Rectal smooth muscle tissue (tissue), 1 donor: ENCODE data around the gene APOBEC3G.
"Not testable (repeated sequence)": the region's sequence is repeated elsewhere in the genome, so short reads cannot be mapped to it uniquely, and the experiment has no call there.

Source experiments
- H3K27ac ChIP-seq: one replicate; pipeline ENCODE4 v1.7.0; 2013; ENCODE audit warnings: low read depth, low read length, inconsistent platforms
- H3K27me3 ChIP-seq: one replicate; pipeline ENCODE4 v1.7.0; 2013; ENCODE audit warnings: low read length; ENCODE audit not compliant: control insufficient read depth, insufficient read depth
- H3K36me3 ChIP-seq: one replicate; pipeline ENCODE4 v1.7.0; 2013; ENCODE audit warnings: low read length; ENCODE audit not compliant: control insufficient read depth, insufficient read depth
- H3K4me1 ChIP-seq: one replicate; pipeline ENCODE4 v1.7.0; 2013; ENCODE audit warnings: low read length; ENCODE audit not compliant: control insufficient read depth, insufficient read depth
- H3K4me3 ChIP-seq: one replicate; pipeline ENCODE4 v1.7.0; 2013; ENCODE audit warnings: low read length
- H3K9ac ChIP-seq: one replicate; pipeline ENCODE4 v1.7.0; 2013; ENCODE audit warnings: low read length

The APOBEC3G gene

DNA sequence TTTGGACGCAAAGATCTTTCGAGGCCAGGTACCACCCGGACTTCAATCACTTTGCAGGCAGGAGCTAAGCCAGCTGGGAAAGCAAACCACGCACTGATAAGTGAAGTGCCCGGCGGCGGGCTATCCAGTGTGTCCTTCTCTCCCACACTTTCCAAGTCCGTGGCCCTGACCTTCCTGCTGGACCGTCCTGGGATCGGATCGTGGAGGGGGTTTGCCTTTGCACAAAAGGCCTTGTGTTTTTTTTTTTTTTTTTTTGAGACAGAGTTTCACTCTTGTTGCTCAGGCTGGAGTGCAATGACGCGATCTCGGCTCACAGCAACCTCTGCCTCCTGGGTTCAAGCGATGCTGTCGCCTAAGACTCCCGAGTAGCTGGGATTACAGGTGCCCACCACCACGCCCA lies 34.0 kb upstream of the APOBEC3G start:
- not testable (repeated sequence) for H3K27me3 ChIP-seq, H3K36me3 ChIP-seq, H3K4me1 ChIP-seq, H3K27ac ChIP-seq, H3K9ac ChIP-seq, H3K4me3 ChIP-seq

DNA sequence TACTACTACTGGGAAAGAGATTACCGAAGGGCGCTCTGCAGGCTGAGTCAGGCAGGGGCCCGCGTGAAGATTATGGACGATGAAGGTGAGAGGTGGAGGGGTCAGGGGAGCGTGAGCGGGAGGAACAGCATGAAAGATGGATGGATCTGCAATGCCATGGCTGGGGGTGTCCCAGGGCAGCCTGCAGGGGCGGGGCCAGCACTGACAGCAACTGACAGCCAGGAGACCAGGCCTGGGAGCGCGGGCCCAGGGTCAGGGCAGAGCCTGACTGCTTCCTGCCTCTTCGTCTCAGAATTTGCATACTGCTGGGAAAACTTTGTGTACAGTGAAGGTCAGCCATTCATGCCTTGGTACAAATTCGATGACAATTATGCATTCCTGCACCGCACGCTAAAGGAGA lies 31.9 kb upstream of the APOBEC3G start:
- H3K4me3 ChIP-seq, H3K36me3 ChIP-seq, H3K4me1 ChIP-seq, H3K9ac ChIP-seq, H3K27ac ChIP-seq, H3K27me3 ChIP-seq: not testable (repeated sequence)

DNA sequence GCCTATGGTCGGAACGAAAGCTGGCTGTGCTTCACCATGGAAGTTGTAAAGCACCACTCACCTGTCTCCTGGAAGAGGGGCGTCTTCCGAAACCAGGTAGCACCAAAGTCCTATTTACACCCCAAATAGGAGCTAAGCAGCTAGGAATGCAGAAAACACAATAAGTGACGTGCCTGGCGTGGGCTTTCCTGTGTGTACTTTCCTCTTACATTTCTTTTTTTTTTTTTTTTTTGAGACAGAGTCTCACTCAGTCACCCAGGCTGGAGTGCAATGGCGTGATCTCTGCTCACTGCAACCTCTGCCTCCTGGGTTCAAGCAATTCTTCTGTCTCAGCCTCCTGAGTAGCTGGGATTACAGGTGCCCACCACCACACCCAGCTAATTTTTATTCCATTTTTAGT lies 27.6 kb upstream of the APOBEC3G start:
- not testable (repeated sequence) for H3K9ac ChIP-seq, H3K4me1 ChIP-seq, H3K4me3 ChIP-seq, H3K27ac ChIP-seq, H3K36me3 ChIP-seq, H3K27me3 ChIP-seq

DNA sequence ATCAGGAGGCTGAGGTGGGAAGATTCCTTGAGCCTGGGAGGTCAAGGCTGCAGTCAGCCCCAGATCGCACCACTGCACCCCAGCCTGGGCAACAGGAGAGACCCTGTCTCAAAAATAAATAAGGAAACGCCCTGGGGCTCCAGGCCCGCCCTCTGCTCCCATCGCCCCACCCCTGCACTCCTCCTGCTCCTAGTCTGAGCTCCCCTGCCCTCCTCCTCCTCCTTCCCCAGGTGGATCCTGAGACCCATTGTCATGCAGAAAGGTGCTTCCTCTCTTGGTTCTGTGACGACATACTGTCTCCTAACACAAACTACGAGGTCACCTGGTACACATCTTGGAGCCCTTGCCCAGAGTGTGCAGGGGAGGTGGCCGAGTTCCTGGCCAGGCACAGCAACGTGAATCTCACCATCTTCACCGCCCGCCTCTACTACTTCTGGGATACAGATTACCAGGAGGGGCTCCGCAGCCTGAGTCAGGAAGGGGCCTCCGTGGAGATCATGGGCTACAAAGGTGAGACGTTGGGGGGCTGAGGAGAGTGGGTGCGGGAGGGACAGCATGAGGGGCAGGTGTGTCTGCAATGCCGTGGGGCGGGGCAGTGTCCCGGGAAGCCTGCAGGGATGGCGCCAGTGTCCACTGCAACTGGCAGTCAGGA lies 25.1 kb upstream of the APOBEC3G start:
- not testable (repeated sequence) for H3K4me3 ChIP-seq, H3K27me3 ChIP-seq, H3K9ac ChIP-seq, H3K36me3 ChIP-seq, H3K27ac ChIP-seq, H3K4me1 ChIP-seq

DNA sequence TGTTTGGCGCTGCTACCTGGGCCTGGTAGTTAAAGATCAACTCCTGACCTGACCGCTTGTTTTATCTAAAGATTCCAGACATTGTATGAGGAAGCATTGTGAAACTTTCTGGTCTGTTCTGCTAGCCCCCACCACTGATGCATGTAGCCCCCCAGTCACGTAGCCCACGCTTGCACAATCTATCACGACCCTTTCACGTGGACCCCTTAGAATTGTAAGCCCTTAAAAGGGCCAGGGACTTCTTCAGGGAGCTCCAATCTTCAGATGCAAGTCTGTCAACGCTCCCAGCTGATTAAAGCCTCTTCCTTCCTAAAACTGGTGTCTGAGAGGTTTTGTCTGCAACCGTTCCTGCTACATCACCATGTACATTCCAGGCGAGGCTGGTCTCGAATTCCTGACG lies 21.4 kb upstream of the APOBEC3G start:
- H3K27ac ChIP-seq, result no peak overlapping the region
- H3K36me3 ChIP-seq, result no peaks in the 10 kb centered on the region
- no peaks in the 10 kb centered on the region for H3K27me3 ChIP-seq
- no peak overlapping the region for H3K4me3 ChIP-seq
- H3K4me1 ChIP-seq, result no peaks in the 10 kb centered on the region
- H3K9ac ChIP-seq, result no peak overlapping the region

DNA sequence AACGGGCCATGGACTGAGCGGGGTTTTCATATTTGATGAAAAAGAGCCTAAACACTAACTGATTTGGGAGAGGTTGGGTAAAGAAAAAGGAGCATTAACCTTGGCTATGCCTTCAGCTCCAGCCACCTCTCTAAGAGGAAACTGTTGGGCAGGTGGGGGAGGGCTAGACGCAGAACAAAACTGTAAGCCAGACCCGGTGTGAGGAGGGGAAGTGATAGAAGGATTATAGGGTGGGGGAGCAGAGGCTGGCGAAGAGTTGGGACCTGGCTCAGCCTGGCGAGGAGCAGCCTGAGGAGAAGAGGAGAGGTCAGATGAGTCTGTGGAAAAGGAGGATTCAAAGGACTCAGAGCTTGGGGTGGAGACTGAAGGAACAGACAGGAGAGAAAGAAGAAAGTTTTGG lies 15.8 kb upstream of the APOBEC3G start:
- H3K9ac ChIP-seq, H3K36me3 ChIP-seq, H3K27me3 ChIP-seq, H3K4me1 ChIP-seq, H3K27ac ChIP-seq, H3K4me3 ChIP-seq: not testable (repeated sequence)

DNA sequence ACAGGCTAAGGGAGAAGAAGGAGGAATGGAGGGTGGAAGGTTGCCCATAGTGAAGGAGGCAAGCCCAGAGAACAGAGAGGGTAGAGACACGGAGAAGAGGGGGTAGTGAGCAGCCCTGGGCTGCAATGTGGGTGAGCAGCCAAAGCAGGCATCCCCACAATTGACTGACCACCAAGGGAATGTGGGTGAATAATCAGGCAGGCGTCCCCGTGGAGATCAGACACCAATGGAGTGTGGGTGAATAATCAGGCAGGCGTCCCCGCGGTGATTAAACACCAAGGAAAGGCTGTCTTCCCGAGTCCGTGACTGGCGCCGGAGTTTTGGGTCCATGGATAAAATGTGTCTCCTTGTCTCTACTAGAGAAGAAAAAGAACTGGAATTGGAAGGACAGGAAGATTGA lies 15.1 kb upstream of the APOBEC3G start:
- not testable (repeated sequence) for H3K27me3 ChIP-seq, H3K27ac ChIP-seq, H3K4me3 ChIP-seq, H3K9ac ChIP-seq, H3K4me1 ChIP-seq, H3K36me3 ChIP-seq

DNA sequence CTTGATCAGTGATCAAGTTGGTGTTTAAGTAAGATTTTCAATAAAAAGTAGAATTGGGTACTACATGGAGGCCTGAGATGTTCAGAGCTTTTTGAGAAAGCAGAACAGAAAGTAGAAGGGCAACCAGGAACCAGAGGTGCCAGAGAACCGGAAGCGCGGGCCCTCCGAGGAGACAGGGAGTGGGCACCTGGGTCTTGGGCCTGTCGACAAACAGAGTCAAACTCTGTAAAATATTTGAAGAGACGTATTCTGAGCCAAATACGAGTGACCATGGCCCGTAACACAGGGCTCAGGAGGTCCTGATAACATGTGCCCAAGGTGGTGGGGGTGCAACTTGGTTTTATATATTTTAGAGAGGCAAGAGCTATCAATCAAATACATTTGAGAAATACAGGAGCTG lies 13.2 kb upstream of the APOBEC3G start:
- not testable (repeated sequence) for H3K9ac ChIP-seq, H3K4me1 ChIP-seq, H3K4me3 ChIP-seq, H3K27me3 ChIP-seq, H3K27ac ChIP-seq, H3K36me3 ChIP-seq

DNA sequence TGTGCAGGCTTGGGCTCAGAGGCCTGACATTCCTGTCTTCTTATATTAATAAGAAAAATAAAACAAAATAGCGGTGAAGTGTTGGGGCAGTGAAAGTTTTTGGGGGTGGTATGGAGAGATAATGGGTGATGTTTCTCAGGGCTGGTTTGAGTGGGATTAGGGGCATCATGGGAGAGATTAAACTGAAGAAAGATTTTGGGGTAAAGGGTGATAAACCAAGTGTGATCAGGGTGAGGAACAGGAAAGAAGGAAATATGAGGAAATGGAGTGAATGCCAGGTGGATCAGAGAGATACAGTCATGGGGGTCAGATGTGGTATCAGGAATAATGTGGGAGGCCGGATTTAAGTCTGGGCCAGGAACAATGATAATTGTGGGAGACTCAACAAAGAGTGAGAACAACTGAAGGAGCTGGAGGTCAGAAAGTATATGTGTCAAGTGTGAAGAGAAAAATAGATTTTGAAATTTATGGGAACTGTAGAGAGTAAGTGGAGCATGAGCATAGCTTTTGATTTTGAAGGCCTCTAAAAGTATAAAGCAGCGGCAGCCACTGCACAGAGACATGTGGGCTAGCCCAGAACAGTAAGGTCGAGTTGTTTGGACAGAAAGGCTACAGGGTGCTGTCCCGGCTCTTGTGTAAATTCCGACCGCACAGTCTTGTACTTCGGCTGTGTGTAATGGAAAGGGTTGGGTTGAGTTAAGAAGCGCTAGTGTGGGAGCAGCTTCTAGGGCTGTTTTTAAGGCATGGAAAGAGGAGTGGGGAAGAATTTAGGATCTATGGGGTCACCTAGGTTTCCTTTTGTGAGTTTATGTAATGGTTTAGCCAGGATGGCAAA lies 10.4 kb upstream of the APOBEC3G start:
- not testable (repeated sequence) for H3K36me3 ChIP-seq, H3K4me1 ChIP-seq, H3K4me3 ChIP-seq, H3K27me3 ChIP-seq, H3K9ac ChIP-seq, H3K27ac ChIP-seq

DNA sequence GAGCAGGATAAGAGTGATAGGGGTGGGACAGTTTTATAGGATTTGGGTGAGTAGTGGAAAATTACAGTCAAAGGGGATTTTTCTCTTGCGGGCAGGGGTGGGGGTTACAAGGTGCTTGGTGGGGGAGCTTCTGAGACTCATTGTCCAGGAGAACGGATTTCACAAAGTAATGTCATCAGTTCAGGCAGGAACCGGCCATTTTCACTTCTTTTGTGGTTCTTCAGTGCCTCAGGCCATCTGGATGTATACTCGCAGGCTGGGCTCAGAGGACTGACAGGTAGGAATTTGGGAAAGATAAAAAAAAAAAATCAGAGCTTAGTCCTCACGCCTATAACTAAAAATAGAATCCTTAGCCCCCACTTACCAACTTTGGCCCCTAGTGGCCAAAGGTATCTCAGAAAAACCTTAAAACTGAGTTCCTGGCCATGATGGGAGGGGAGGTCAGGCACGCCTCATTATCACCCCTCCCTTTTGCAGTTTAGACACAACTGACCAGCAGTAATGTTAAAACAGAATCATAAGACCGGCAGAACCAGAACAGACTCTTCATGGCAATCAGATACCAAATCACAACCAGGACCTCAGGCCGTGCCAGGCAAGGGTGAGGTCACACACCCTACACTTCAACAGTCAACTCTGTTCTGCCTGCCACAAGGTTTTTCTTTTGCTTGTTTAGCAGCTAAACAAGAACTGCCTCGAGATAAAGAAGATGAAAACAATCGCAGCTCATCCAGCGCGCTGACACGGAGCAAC lies 8.9 kb upstream of the APOBEC3G start:
- Histone ChIP-seq H3K4me1 (no peaks in the 10 kb centered on the region), H3K9ac (no peak overlapping the region), H3K27me3 (no peaks in the 10 kb centered on the region), H3K36me3 (no peaks in the 10 kb centered on the region), H3K27ac (no peak overlapping the region), H3K4me3 (no peak overlapping the region)

DNA sequence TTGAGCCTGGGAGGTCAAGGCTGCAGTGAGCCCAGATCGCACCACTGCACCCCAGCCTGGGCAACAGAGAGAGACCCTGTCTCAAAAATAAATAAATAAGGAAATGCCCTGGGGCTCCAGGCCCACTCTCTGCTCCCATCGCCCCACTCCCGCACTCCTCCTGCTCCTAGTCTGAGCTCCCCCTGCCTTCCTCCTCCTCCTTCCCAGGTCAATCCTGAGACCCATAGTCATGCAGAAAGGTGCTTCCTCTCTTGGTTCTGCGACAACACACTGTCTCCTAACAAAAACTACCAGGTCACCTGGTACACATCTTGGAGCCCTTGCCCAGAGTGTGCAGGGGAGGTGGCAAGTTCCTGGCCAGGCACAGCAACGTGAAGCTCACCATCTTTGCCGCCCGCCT lies 6.9 kb upstream of the APOBEC3G start:
- no peaks in the 10 kb centered on the region for H3K27me3 ChIP-seq
- no peak overlapping the region for H3K9ac ChIP-seq
- no peak overlapping the region for H3K4me3 ChIP-seq
- H3K4me1 ChIP-seq, result no peaks in the 10 kb centered on the region
- no peaks in the 10 kb centered on the region for H3K36me3 ChIP-seq
- H3K27ac ChIP-seq, result no peak overlapping the region

DNA sequence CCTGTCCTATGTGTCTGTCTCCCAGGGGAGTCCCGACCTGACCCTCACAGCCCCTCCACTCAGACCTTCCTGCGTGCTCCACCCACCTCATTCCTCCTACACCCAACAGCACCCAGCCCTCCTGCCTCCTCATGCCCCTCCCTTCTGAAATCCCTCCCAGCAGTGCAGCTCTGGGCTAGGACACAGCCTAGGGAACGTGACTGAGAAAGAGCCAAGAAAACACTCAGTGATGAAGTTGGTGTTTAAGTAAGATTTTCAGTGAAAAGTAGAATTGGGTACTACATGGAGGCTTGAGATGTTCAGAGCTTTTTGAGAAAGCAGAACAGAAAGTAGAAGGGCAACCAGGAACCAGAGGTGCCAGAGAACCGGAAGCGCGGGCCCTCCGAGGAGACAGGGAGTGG lies 4.5 kb upstream of the APOBEC3G start:
- not testable (repeated sequence) for H3K4me3 ChIP-seq, H3K4me1 ChIP-seq, H3K27me3 ChIP-seq, H3K36me3 ChIP-seq, H3K27ac ChIP-seq, H3K9ac ChIP-seq

DNA sequence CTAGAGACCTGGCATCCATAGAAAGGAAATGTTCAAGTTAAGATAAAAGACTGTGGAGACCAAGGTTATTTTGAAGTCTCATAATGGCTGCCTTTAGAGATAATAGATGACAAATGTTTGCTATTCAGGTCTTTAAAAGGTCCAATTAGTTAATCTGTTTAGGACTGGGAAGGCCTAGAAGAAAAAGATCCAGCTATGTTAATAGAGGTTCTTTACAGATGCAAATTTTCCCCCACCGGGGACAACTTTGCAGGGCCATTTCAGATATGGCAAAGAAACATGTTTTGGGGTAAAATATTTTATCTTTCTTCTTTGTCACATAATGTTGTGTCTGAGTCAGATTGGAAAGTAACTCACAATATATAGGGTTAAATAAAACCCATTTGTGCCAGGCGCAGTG lies 3.1 kb upstream of the APOBEC3G start:
- Histone ChIP-seq H3K4me1 (no peaks in the 10 kb centered on the region), H3K9ac (no peak overlapping the region), H3K27me3 (no peaks in the 10 kb centered on the region), H3K4me3 (no peak overlapping the region), H3K36me3 (no peaks in the 10 kb centered on the region), H3K27ac (no peak overlapping the region)
